Sigmoid colon (tissue), 7 donors: ENCODE measurements around the gene CEACAM8. TPM values are rescaled to one million over a fixed set of nuclear protein-coding genes. Genes with fewer than 3 reads are reported as not detected.
A peak's percentile ranks its signal among the peaks of the same experiment; 100 is the strongest.
"Not testable (repeated sequence)": the region's sequence is repeated elsewhere in the genome, so short reads cannot be mapped to it uniquely, and the experiment has no call there.

Source experiments
- DNase-seq: peaks from one replicate; pipeline ENCODE4 v3.0.0-alpha.2; 2019
- H3K27ac ChIP-seq, 4 donors: fragments of 200-600 bp; sonication (generic); one replicate each; pipeline ENCODE4 v1.5.1; 2016 to 2019; ENCODE audit warnings: mild to moderate bottlenecking in 1 of 4
- H3K27me3 ChIP-seq, 3 donors: fragments of 200-600 bp; sonication (generic); one replicate each; pipeline ENCODE4 v1.5.1; 2019; ENCODE audit warnings: mild to moderate bottlenecking in 1 of 3
- H3K36me3 ChIP-seq, 4 donors: fragments of 200-600 bp; sonication (generic); one replicate each; pipeline ENCODE4 v1.5.1; 2016 to 2019
- H3K4me1 ChIP-seq, 4 donors: fragments of 200-600 bp; sonication (generic); one replicate each; pipeline ENCODE4 v1.5.1; 2017 to 2019
- H3K4me3 ChIP-seq, 4 donors: fragments of 200-600 bp; sonication (generic); one replicate each; pipeline ENCODE4 v1.5.1; 2017 to 2019; ENCODE audit warnings: mild to moderate bottlenecking in 2 of 4, moderate library complexity in 1 of 4
- H3K9me3 ChIP-seq, 4 donors: fragments of 200-600 bp in 3 of 4; sonication (generic) in 3 of 4; one replicate each; pipeline versions ENCODE4 v1.5.1 to v1.6.1; 2013 to 2019
- CTCF ChIP-seq, 4 experiments: fragments of 450-650 bp in 3 of 4; fragments of 200-600 bp in 1 of 4; IDR thresholded peaks; one replicate each; pipeline ENCODE4 v1.5.1; 2016 to 2019; ENCODE audit warnings: antibody characterized with exemption in 4 of 4, mild to moderate bottlenecking in 3 of 4, moderate library complexity in 2 of 4
- EP300 ChIP-seq, 4 donors: sonication (generic); formaldehyde crosslinking; IDR thresholded peaks; one replicate each; pipeline ENCODE4 v1.6.1; 2017; ENCODE audit warnings: antibody characterized with exemption in 4 of 4
- POLR2A ChIP-seq, 2 donors: fragments of 450-650 bp; IDR thresholded peaks; one replicate each; pipeline ENCODE4 v1.6.1; 2016; ENCODE audit warnings: antibody characterized with exemption in 2 of 2, mild to moderate bottlenecking in 2 of 2, moderate library complexity in 2 of 2
- POLR2AphosphoS5 ChIP-seq, 4 donors: sonication (generic); formaldehyde crosslinking; IDR thresholded peaks; one replicate each; pipeline ENCODE4 v1.6.1; 2017; ENCODE audit warnings: antibody characterized with exemption in 4 of 4
- WGBS, 2 donors: extraction: QIAGEN DNeasy Blood & Tissue Kit; methylation state at CpG; one replicate each; pipeline ENCODE4 v1.1.7; 2013; 5-methylcytosine and 5-hydroxymethylcytosine counted together
- intact Hi-C: fragments of 100-400 bp; cut with DNase I; formaldehyde crosslinking; loops from one replicate; pipeline ENCODE4 v1.15.1; 2023
- polyA plus RNA-seq, 3 donors: library from polyadenylated mRNA; stranded (reverse); fragments of 200-250 nt; gene quantifications; one replicate each; pipeline ENCODE4 v1.2.3, GENCODE V29; 2013
- total RNA-seq, 4 donors: library from RNA; depleted of rRNA; stranded (reverse); fragments of >200 nt; gene quantifications; one replicate each; pipeline ENCODE4 v1.1.0, GENCODE V29; 2016
- donor health status: healthy with polysubstance abuse.
- donor health status: Bipolar disorder and iron deficiency.
- donor health status: healthy.

The CEACAM8 gene
- total and polyA plus RNA-seq, 7 donors: 0.69 to 0.76 TPM; not detected in 5

DNA sequence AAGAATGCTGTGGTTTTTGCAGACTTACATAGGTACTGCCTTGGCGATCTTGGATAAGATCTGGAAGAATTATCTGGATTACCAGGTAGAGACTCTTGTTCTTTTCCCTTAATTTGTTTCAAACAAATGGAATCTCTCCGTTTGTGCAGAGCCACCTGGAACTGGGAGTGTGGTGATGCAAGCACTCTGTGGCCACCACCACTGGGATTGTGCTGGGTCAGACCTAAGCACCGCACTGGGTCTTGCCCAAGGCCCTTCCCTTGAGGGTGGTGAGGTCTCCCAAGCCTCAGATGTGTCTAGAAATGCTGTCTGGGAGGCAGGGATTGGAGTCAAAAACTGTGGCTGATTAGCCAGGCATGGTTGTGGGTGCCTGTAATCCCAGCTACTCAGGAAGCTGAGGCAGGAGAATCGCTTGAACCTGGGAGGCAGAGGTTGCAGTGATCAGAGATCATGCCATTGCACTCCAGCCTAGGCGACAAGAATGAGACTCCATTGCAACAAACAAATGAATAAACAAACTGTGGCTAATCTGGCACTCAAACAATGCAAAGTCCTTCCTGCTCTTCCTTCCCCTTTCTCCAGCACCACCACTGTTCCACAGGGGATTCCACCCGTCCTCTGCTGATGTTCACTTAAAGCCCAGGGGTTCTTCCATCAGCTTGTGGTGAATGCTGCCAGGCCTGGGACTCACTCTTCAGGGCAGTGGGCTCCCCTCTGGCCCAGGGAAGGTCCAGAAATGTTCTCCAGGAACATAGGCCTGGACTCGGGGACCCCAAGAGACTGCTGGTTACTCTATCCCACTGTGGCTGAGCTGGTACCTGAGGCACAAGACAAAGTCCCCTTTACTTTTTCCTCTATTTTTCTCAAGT, 55.6 kb downstream of the CEACAM8 start:
- DNase-seq: no peak
- Histone ChIP-seq H3K27me3 (no peaks in the 10 kb centered on the region), H3K27ac (no peak overlapping the region), H3K4me1 (no peaks in the 10 kb centered on the region), H3K36me3 (no peaks in the 10 kb centered on the region), H3K9me3 (no peaks in the 10 kb centered on the region), H3K4me3 (no peak overlapping the region)
- intact Hi-C loops: no loop called here
- 83 to 91% methylated on average over 7 of the region's 7 CpGs for WGBS, 2 donors
- no peak for TF ChIP-seq EP300 (IDR thresholded peaks at IDR 0.05)
- TF ChIP-seq POLR2AphosphoS5 (IDR thresholded peaks at IDR 0.05): no peak
- TF ChIP-seq CTCF (IDR thresholded peaks at IDR 0.05): no peak
- TF ChIP-seq POLR2A (IDR thresholded peaks at IDR 0.05): no peak

GRCh38 chr19:42535276-42535675, 59.4 kb downstream of the CEACAM8 start:
- intact Hi-C loops, H3K4me1 ChIP-seq, H3K27ac ChIP-seq, H3K9me3 ChIP-seq, DNase-seq, H3K4me3 ChIP-seq, H3K36me3 ChIP-seq, H3K27me3 ChIP-seq: not testable (repeated sequence)
- 63 to 80% methylated on average over 2 of the region's 2 CpGs for WGBS, 2 donors

- H3K36me3 ChIP-seq: no peaks in the 10 kb centered on the region
- TF ChIP-seq CTCF (IDR thresholded peaks at IDR 0.05) (no peak), POLR2AphosphoS5 (IDR thresholded peaks at IDR 0.05) (no peak), EP300 (IDR thresholded peaks at IDR 0.05) (no peak), POLR2A (IDR thresholded peaks at IDR 0.05) (no peak)
- no peak overlapping the region for H3K27ac ChIP-seq
- no peaks in the 10 kb centered on the region for H3K27me3 ChIP-seq
- H3K4me1 ChIP-seq: no peaks in the 10 kb centered on the region
- H3K9me3 ChIP-seq: no peaks in the 10 kb centered on the region
- intact Hi-C loops: no loop called here
- no peak overlapping the region for H3K4me3 ChIP-seq
- no peak for DNase-seq
Measured at GRCh38 chr19:42534391-42534790, 60.3 kb downstream of the CEACAM8 start.

DNA sequence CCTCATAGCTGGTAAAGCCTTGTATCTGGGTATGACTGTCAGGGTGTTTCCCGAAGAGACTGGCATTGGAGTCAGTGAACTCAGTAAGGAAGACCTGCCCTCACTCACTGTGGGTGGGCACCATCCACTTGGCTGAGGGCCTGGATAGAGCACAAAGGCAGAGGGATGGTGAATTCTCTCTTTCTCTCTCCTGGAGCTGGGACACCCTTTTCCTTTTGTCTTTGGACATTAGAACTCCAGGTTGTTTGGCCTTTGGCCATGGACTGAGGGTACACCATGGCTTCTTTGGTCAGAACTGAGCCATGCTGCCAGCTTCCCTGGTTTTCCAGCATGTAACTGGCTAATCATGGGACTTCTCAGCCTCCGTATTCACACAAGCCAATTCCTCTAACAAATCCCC, 61.8 kb downstream of the CEACAM8 start:
- Histone ChIP-seq H3K4me1 (peaks cover 0 to 4% (median 0%) of the 10 kb centered on the region in 4 donors), H3K36me3 (no peaks in the 10 kb centered on the region), H3K27ac (no peak overlapping the region), H3K4me3 (no peak overlapping the region), H3K27me3 (no peaks in the 10 kb centered on the region), H3K9me3 (no peaks in the 10 kb centered on the region)
- intact Hi-C loops: no loop called here
- 91 to 92% methylated on average over 2 of the region's 2 CpGs for WGBS, 2 donors
- DNase-seq: no peak
- TF ChIP-seq POLR2AphosphoS5 (IDR thresholded peaks at IDR 0.05) (no peak), CTCF (IDR thresholded peaks at IDR 0.05) (no peak), POLR2A (IDR thresholded peaks at IDR 0.05) (no peak), EP300 (IDR thresholded peaks at IDR 0.05) (no peak)

DNA sequence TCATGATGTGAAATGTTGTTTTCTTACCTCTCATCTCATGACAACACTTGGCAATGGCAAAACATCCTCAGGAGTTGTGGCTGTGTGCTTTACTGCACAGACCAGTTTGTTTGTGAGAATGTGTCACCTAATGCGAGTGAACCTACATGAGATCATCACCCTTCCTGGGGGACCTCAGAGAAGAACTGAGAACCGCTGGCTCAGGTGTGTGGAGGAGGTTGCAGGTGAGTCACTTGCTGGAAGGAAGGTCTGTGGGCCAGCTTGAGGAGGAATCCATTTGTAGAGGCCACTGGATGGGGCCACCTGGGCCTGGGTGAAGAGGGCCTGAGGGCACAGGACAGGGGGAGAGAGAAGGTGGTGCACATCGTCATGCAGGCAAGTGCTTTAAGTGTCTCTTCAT, 63.4 kb downstream of the CEACAM8 start:
- H3K4me3 ChIP-seq: no peak overlapping the region
- intact Hi-C loops: no loop called here
- H3K27ac ChIP-seq: no peak overlapping the region
- peaks cover 0 to 4% (median 0%) of the 10 kb centered on the region in 4 donors for H3K4me1 ChIP-seq
- DNase-seq: peak; percentile 30
- WGBS, 2 donors: 87 to 92% methylated on average over 3 of the region's 3 CpGs
- no peaks in the 10 kb centered on the region for H3K9me3 ChIP-seq
- no peak for TF ChIP-seq CTCF (IDR thresholded peaks at IDR 0.05)
- no peak for TF ChIP-seq POLR2A (IDR thresholded peaks at IDR 0.05)
- TF ChIP-seq POLR2AphosphoS5 (IDR thresholded peaks at IDR 0.05): no peak
- no peak for TF ChIP-seq EP300 (IDR thresholded peaks at IDR 0.05)
- no peaks in the 10 kb centered on the region for H3K27me3 ChIP-seq
- H3K36me3 ChIP-seq: no peaks in the 10 kb centered on the region

Other genes starting within 250 kb of the CEACAM8 start
- not detected for gene CNFN, start 204.6 kb downstream of the CEACAM8 start, total RNA-seq
- 10 to 100 TPM in 1 of 3 donors, 1 to 10 TPM in 2; 6.1 to 21.0 (median 9.7) TPM for gene CNFN, start 204.6 kb downstream of the CEACAM8 start, polyA plus RNA-seq
- 10 to 100 TPM in 1 of 4 donors, 1 to 10 TPM in 3; 1.6 to 38.5 (median 7.5) TPM for gene LIPE, start 167.5 kb downstream of the CEACAM8 start, total RNA-seq
- gene LIPE, start 167.5 kb downstream of the CEACAM8 start, polyA plus RNA-seq: 10 to 100 TPM in 1 of 3 donors, 1 to 10 TPM in 2; 3.0 to 48.0 (median 3.9) TPM
- gene CXCL17, start 152.0 kb downstream of the CEACAM8 start, total RNA-seq: not detected
- 1 to 10 TPM in 1 of 3 donors, under 1 TPM in 1, not detected in 1; 0.90 to 1.2 TPM for gene CXCL17, start 152.0 kb downstream of the CEACAM8 start, polyA plus RNA-seq
- gene CEACAM1, start 66.4 kb downstream of the CEACAM8 start, total RNA-seq: 1 to 10 TPM in 1 of 4 donors, under 1 TPM in 3; 0.55 to 2.4 (median 0.69) TPM
- 100 to 1,000 TPM in 2 of 3 donors, 10 to 100 TPM in 1; 51.1 to 444 (median 148) TPM for gene CEACAM1, start 66.4 kb downstream of the CEACAM8 start, polyA plus RNA-seq
- gene PSG3, start 145.6 kb upstream of the CEACAM8 start, total RNA-seq: not detected
- not detected for gene PSG3, start 145.6 kb upstream of the CEACAM8 start, polyA plus RNA-seq
- not detected for gene PSG8, start 170.8 kb upstream of the CEACAM8 start, total RNA-seq
- not detected for gene PSG8, start 170.8 kb upstream of the CEACAM8 start, polyA plus RNA-seq